Fibroblast of upper back skin (primary cell): ENCODE results near the gene C5.

Experiments
- DNase-seq: peaks from one replicate; pipeline ENCODE4 v3.0.0-alpha.2; 2013

The C5 gene

DNA sequence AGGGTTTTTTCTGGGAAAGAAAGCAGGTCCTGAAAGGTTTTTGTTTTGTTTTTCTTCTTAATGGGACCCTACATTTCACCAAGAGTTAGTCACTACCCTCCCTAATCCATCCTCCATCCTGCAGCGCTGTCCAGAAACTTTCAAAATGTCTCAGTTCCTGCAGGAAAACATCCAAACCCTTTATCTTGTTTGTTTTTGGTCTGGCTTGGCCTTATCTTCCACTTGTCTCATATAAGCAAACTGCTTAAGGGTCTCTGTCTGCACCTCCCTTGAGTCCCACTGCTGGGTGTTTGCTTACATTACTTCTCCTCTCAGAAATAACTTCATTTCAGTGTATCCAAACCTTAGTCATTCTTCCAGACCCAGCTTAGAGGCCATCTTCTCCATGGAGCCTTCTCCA is 112.5 kb downstream of the C5 start:
- peak; percentile 41 for DNase-seq

DNA sequence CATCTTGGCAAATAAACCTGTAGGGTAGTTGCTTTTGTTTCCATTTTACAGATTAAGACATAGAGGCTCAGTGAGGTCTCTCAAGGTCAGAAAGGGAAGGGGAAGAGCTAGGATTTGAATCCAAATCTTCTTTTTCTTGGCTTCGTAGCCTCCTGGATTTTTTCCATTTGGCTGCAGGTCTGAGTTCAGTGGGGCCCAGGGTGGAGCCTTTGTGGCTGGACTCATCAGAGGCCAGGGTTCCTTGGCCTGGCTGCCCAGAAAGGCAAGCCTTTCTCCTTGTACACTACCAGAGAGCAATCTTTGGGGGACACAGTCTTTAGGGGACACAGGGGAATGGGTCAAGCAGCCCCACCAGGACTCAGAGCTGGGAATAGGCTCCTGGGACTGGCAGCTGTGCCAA is 112.9 kb downstream of the C5 start:
- peak; percentile 21 for DNase-seq

DNA sequence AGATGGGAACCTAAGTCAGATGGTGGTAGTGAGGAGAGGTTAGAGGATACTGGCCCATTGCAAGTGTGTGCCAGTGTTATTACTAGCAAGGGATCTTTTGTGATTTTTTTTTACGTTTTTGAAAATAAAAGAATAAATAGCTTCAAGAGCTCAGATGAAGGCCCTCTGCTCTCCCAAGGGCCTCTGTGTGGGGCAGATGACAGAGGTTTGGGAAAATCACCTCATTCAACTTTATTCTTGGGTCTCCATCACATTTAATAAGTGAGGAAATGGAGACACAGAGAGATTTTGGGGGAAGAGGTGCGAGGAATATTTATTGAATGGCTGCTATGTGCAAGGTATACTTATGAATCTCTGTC is 113.3 kb downstream of the C5 start:
- no peak for DNase-seq

DNA sequence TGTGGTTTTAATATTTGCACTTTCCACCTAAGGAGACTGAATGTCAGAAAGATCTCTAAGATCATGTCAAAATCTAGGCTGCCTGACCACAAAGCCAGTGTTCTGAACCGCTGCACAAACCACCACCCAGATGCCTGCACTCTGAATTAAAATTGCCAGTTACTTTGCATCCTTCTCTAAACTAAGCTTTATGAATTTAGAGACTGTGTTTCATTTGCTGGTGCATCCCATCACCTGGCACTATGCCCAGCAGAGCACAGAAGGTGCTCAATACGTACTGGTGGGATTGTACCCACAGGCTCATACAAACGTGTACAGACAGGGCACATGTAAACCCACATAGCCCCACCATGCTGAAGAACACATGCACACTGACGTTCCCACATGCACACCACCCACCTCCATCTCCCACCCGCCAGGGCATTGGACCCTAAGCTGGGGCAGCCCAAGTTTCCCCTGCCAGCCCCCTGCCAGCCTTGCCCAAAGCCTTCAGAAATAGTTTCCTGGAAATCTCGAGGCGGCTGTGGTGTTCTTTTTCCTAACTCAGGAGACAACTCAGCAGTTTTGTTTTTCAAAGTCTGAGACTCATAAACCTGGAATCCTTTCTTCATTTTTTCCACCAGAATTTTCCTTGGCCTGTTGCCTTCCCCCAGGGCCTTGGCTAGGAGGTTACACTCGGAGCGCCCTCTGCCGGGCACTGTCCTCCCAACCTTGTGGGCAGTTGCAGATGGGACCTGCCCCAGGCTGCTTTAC is 113.9 kb downstream of the C5 start:
- peak; percentile 96 for DNase-seq

DNA sequence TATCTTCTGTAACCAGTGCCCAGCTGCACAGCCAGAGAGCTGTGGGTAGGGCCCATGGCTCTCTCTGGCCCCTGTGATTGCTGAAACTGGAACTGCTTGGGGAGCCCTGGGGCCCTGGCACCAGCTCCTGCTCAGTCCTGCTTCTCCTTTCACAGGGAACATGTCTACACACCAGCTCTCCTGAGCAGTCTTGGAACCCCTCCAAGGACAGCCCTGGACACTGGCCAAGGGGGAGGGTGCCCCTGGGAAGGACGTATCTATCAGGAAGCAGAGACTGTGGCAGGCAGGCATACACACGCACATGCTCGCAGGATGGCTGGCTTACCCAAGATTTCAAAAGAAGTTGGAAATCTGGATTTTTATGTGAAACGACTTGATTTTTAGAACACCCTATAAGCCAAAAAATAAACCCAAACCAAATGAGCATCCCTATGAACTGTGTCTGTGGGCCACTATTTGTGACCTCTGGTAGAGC is 114.7 kb downstream of the C5 start:
- DNase-seq: peak; percentile 92

DNA sequence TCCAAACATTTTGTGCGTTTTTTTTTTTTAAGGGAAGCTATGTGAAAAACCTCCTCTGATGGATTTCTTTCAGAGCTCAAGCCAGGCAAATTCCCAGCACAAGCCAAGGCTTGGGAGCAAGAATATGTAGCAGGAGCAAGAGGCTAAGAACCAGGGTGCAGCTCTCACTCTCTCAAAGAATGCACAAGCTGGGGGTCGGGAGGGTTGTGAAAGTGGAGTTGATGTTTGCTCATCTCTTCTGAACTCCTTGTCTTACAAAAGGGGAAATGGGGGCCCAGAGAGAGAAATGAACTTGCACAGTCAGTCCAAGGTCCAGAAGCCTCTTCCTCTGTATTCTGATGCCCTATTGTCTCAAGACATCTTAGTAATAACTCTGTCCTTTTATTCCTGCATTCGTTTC is 115.8 kb downstream of the C5 start:
- no peak for DNase-seq

DNA sequence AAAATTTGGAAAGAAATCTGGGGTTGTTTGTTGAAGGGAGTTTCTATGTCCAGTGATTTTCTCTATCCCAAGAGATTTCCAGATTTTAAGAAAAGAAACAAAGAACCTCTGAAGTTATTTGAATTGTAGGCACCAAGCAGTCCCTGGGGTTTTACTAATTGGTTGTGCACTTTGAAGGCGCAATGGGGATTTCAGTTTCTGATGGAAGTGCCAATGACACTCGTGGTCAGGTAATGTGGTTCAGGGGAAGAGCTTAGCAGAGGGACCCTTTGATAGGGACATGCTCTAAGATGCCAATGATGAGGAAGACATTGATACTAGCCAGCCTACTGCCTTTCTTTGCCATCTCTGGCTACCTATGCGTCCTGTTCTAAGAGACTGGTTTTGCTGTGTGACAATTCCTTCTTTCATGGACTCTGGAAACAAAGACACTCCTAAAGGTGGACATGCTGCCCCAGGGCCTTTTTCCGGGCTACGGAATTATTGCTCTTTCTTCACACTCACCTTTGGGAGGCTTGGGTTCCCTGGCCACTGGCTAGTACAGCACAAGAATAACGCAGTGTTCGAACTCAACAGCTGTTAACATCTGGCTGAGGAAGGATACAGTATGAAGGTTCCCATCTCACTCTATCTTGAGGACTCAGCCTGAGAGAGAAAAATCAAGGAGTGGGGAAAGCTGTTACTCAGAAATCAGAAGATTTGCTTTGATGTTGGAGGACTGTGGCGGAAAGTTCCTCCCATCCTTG is 116.6 kb downstream of the C5 start:
- no peak for DNase-seq

DNA sequence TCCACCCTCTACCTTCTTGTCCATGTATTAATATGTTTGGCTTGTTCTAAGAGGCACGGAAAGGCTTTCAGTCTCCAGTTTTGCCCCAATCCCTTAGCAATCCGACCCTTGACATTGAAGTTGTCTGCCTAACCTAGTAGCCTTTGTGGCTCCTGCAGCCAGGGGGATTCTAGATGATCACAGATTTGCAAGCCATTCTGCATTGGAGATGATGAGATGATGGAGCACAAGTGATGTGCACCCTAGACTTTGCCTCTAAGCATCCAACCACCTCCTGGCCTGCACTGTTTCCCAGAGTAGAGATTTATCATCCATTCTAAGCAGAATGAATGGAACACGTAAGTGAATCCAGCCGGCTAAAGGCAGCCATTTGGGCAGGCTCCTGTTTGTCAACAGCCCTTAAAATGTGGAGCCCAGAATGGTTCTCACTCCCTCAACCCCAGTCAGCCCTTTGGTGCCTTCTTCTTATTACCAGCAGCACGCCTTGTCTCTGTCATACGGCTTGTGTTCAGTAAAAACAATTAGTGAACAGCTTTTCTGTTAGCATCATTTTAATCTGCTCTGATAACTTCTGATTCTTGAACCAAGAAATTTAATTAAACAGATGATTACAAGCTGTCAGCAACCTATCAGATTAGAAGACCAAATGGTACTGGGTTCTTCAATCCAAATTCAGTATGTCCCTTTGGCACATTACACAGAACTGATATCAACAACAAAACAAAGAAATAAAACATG is 117.8 kb downstream of the C5 start:
- no peak for DNase-seq

DNA sequence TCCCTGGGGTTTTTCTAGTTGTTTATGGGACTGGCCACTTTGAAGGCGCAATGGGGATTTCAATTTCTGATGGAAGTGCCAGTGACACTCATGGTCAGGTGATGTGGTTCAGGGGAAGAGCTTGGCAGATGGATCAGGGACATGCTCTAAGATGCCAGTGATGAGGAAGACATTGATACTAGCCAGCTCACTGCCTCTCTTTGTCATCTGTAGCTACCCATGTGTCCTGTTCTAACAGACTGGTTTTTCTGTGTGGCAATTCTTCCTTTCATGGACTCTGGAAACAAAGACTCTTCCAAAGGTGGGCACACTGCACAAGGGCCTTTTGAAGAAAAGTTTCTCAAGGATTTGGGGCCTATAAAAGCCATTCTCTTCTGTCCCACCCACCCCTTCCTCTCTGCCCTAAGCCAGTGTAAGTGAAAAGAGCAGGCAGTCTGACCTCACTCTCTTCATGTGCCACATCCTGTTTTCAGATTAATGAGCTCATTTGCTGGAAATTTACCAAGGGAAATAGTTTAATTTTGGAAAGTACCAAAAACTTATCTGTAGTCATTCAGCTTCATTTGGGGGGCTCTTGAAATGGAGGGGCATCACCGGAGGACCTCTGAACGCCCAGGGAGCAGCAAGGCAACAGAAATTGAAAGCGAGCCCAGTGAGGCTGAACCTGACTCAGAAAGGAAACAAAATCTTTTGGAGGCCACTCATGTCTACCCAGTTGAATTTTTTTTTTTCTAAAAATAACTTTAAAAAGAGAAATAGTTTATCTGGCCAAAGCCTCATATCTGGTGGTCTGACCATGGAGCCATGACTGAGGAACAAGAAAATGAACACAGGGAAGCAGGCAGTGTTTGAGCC is 118.6 kb downstream of the C5 start:
- DNase-seq: peak; percentile 62

DNA sequence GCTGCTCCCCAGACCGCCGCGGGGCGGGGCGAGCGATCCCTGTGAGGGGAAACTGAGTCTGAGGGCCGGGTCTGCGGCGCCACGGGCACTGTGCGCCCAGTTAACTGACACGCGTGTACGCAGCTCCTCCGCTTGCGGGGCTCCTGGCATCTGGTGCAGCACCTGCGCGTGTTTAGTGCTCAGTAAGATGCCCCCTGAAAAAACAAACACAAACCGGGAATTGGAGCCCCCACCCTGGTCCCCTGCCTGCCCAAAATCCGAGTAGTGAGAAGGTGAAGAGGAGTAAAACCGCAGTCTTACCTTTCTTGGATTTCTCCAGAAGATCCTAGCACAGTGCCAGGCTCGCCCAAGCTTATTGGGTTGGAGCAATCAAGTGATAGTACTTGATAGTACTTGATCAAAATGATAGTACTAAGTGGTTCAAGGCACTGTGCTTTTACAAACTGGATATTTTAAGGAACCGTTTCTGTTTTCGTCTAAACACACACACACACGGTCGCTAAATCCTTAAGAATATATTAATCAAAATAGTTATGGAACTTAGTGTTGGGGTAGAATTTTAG is 120.8 kb downstream of the C5 start:
- DNase-seq: no peak

DNA sequence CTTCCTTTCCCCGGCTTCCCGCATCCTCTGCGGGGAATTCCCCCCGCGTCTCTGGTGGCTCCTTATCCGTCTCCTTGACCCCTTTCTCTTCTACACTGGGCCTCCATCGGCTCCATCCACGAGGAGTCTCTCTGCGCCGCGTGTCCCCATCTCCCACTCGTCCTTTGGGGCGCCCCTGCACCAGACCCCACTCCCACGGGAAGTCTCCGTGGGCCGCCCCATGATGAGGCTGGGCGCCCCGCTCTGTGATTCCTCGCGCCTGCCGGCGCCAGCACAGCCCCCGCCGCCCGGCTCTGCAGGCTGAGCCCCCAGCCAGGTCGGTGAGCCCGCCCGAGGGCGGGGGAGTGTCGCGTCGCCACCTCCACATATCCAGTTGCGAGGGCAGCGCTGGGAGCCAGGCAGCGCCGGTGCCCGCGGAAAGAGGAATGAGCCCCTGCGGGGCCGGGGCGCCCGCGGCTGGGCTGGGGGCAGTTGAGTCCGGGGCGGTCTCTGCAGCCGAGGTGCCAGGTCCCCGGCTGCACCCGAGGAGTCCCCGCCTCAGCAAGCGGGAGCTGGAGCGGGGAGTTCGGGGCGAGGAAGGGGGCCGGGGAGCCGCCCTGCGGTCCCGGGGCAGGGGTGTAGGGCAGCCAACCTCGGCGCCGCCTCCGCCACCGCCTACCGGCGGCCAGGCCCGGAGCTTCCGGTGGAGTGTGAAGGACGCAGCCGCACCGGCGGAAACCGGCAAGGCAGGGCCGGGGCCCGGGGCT is 121.4 kb downstream of the C5 start:
- DNase-seq: peak; percentile 49

DNA sequence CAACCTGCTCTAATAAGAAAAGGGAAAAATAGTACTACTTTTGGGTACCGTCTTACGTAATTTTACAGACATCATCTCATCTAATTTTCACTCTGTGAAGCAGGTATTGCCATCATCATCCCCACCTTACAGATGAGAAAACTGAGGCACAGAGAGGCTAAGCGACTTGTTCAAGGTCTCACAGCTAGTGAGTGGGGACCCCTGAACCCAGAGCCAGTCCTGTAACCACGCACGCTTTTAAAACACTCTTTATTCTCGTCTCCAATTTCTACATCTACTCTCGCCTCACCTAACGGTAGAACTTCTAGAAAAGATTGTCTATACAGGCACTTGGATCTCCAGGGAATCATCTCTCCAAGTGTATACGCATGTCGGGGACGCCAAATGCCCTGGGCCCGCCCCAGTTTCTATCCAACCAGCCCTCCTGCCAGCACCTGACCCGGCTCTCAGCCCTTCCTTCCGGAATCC is 122.0 kb downstream of the C5 start:
- DNase-seq: no peak

DNA sequence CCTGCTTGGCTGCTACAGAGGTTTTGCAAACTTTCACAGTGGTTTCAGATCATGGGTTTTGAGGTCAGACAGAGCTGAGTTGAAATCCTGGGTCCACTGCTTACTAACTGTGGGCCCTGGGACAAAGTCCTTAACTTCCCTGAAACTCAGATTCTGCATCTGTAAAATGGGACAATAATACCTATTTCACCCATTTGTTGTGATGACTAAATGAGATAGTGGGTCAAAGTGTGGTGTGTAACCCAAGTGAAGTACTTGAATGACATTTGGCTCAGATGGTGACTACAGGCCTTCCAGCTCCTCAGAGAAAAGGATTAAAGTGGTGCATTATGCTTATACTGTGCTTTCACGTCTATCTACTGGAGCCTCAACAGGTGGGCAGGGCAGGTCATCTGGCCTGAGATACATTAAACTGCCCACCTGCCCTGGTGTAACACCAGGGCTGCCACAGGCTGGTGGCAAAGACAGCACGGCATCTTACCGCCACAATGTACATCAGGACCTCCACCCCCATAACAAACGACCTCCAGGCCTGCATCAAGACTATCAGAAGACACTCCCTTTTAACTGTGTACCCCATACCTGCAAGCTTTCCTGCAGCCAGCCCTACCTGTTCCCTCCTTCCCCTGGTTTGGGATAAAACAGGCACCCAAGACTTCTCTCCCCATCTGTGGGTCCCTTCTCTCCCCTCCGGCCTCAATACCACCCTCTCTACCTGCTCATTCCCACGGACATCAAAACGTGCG is 122.6 kb downstream of the C5 start:
- DNase-seq: no peak

DNA sequence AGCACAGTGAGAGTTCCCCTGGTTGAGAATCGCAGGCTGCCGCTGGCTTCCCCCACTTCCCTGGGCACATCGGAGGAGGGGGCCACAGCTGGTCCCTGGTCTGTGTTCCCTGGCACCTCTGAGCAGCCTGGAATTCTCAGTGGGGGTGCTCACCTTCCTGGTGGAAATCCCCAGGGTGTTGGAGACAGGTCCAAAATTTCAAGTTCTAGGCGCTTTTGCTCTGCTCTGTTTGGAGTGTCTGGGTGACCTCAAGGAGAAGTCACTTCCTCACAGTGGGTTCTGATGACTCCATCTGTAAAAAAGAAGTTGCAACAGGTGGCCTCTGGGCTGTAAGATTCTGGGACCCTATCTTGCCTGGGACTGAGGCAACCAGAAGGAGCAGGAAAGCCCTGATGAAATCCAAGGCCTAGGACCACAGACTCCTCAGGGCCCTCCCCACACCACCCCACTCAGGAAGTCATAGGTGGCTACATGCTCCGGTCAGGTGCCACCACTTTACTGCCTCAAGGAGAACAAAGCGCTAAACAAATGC is 123.6 kb downstream of the C5 start, which contains the start of gene TRAF1:
Gene TRAF1, minus strand, starts transcription at position 400 of the 532 bp plus-strand sequence. CDS start 721 bp downstream, outside the sequence.
- no peak for DNase-seq

DNA sequence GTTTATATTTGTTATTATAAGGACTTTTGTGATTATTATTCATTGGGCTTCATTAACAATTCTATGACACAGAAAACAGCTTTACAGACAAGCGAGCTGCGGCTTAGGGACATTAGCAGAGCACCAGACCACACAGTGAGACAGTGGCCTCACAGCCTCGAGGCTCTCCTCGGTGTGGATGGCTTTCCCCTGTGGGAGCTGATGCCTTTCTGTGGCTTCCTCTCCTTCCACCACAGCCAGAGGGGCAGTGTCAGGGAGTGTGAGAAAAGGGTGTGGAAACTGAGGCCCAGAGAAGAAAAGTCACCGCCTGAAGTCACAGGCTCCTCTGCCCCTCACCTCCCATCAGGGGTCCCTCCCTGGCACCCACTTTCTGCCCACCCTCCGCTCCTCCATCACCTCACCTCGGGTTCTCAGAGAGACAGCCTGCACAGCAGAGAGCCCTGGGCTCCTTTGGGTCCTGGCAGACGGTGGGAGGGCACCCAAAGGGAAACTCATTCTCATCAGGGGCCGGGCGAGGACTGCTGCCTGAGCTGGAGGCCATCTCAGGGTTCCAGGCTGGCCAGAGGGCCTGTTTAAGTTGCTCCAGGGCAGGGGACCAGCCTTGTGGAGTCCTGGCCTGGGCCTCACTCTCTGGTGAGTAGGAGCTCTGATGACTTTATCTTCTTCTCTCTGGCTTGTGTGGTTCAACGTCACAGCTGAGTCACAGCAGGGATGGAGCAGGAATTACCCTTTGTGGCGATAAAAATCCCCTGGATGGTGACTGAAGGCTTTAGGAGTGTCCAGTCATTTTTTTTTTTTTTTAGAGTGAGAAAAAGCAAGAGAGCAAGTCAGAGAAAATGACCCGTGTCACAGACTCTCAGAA is 124.3 kb downstream of the C5 start:
- DNase-seq: peak; percentile 80

DNA sequence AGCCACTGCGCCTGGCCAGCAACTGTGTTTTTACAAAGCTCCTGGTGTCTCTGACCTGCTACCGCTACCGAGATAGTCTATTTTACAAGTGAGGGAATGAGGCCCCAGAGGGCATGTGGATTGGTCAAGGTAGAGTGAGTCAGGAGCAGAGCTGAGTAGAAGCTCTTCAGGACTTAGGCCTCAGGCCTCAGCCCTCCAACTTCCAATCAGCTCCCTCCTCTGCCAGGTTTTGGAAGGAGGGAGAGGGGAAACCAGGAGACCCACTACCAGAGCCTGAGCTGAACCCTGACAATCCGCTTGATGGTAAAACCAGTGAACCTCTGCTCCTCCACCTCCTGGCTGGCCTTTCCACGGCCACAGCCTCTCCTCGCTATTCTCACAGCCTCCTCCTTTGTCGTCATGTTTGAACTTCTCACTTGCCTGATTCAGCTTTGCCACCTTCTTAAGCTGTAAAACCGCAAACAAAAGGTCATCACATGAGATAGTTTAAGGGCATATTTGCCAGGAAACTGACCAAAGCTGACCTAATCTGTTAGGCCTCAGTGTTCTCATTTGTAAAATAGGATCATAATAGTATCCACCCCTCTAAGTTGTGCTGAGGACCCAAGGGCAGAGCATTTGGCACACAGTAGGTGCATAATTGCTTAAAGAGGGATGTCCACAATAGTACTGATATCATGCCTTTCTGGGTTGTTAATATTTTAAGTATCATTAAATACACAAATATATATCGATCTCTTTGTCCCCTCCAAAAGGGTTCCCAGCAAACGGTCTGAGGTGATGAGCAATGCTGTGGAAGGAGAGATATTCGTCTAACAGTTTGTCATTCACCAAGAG is 125.2 kb downstream of the C5 start:
- DNase-seq: no peak

DNA sequence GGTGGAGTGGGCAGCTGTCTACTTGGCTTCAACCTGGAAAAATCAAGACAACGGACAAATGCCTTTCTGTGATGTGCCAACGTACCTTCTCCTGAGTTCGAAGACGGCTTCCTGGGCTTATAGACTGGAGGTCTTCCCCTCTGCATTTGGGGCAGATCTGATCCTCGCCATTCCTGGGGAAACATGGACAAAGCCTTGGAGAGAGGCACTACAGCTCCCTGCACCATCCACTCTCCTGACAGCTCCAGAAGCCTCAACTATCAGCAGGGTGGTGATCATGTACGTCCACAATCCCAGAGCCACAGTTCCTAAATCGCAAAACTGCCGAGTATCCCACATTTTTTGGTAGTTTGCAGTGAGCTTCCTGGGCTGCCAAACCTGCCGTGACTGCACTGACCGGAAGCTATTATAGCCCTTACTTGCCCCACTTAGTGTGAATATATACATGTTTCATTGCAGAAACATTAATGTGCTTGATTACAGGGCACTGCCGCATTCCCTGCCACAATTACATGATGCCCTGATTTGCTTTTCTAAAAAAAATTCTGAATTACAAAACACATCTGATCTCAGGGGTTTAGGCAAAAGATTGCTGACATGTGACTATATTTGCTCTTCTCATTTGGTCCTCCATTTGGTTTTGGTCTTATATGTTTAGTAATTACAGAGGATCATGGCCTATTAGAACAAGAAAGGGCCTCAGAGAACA is 126.3 kb downstream of the C5 start:
- no peak for DNase-seq
